ENCODE data around the gene IFTAP. TPM values are rescaled to one million over a fixed set of nuclear protein-coding genes. Genes with fewer than 3 reads are reported as not detected.

The IFTAP gene
- total RNA-seq, 2 experiments from 2014 or later = 0.75 to 1.7 TPM

DNA sequence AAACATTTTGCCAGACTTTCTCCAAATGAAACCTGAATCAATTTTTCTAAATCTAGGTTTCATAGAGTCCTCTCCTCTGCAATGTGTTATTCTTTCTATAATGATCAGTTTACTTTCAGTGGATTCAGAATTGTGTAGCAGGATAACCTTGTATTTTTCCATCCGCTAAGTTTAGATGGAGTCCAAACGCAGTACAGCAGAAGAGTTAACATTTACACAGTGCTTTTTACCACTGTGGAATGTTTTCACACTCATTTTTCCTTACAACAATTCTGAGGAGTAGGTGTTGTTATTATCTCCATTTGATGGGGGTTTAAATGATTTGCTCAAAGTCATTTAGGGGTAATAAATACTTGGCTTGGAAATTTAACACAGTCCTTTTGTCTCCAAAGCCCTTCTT, 16.9 kb upstream of the IFTAP start:
- Mint-ChIP-seq H3K4me1 (no peaks in the 10 kb centered on the region), H3K4me3 (no peak overlapping the region)
- CTCF ChIA-PET = interaction anchor here (1.8 to 6.3 kb wide), 2 partner anchors 14 to 169 kb away, joined by 5 to 27 read pairs; no protein-coding TSS in a partner anchor

DNA sequence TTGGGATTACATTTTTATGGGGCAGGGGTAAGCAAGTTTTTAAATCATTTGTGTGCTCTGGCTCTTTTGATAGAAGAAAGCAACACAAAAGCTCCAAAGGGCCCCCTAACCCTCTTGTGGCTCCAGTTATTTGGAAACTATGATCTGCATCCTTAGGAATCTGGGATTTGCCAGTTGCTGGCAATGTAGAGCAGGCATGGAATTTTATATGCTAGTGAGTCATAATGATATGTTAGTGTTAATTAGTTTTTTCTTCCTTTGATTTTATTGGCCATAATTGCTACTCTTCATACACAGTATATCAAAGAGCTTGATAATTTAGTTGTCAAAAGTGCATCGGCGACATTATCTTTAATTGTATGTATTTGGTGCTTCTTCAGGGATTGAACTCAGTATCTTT, 16.4 kb upstream of the IFTAP start:
- POLR2A ChIA-PET = no interaction called here
- Mint-ChIP-seq H3K27me3 (peaks cover 13% of the 10 kb centered on the region), H3K36me3 (ENCODE audit: low read depth) (no peaks in the 10 kb centered on the region), H3K9me3 (no peaks in the 10 kb centered on the region), H3K4me3 (no peak overlapping the region), H3K4me1 (no peaks in the 10 kb centered on the region), H3K27ac (no peak overlapping the region)
- no peak for DNase-seq
- CTCF ChIA-PET = interaction anchor here (6.3 kb wide), 1 partner anchor 14 kb away, joined by 27 read pairs; no protein-coding TSS in a partner anchor

More for the DNA sequence above, 16.9 kb upstream of the IFTAP start:
- Mint-ChIP-seq H3K36me3 (ENCODE audit: low read depth) (no peaks in the 10 kb centered on the region), H3K27ac (no peak overlapping the region), H3K27me3 (peaks cover 18% of the 10 kb centered on the region), H3K9me3 (no peaks in the 10 kb centered on the region)
- POLR2A ChIA-PET = no interaction called here
- no peak for DNase-seq

DNA sequence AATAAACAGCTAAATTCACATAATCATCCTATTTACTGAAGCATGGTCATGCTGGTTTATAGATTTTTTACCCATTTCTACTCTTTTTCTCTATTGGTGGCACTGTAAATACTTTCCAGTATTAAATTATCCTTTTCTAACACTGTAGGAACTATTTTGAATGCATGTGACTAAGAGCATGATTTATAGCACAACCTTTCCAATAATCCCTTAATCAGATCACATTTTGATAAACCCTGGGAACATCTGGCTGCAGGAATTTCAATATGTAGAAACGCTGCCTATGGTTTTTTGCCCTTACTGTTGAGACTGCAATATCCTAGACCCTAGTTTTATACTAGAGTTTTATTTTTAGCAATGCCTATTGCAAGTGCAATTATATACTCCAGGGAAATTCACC, 15.8 kb upstream of the IFTAP start:
- H3K4me1 Mint-ChIP-seq = no peaks in the 10 kb centered on the region
- peaks cover 11% of the 10 kb centered on the region for H3K27me3 Mint-ChIP-seq
- no peaks in the 10 kb centered on the region for H3K9me3 Mint-ChIP-seq
- no peak for DNase-seq
- ChIA-PET POLR2A (no interaction called here), CTCF (no interaction called here)
- no peak overlapping the region for H3K4me3 Mint-ChIP-seq
- no peaks in the 10 kb centered on the region for H3K36me3 Mint-ChIP-seq (ENCODE audit: low read depth)
- H3K27ac Mint-ChIP-seq = no peak overlapping the region

GRCh38 chr11:36581536-36581935, 12.8 kb upstream of the IFTAP start:
- Mint-ChIP-seq H3K4me3 (no peak overlapping the region), H3K9me3 (no peaks in the 10 kb centered on the region), H3K27ac (no peak overlapping the region), H3K36me3 (ENCODE audit: low read depth) (no peaks in the 10 kb centered on the region), H3K27me3 (peaks cover 16% of the 10 kb centered on the region), H3K4me1 (no peaks in the 10 kb centered on the region)
- POLR2A ChIA-PET = no interaction called here
- CTCF ChIA-PET = no interaction called here
- no peak for DNase-seq

- DNase-seq = no peak
- ChIA-PET POLR2A (no interaction called here), CTCF (no interaction called here)
- H3K36me3 Mint-ChIP-seq (ENCODE audit: low read depth) = no peaks in the 10 kb centered on the region
- peaks cover 17% of the 10 kb centered on the region for H3K27me3 Mint-ChIP-seq
- no peak overlapping the region for H3K27ac Mint-ChIP-seq
- no peaks in the 10 kb centered on the region for H3K4me1 Mint-ChIP-seq
- no peak overlapping the region for H3K4me3 Mint-ChIP-seq
- no peaks in the 10 kb centered on the region for H3K9me3 Mint-ChIP-seq
These were observed 10.6 kb upstream of the IFTAP start for GRCh38 chr11:36583667-36584066.

- ChIA-PET CTCF (interaction anchor here (0.6 kb wide), 1 partner anchor 298 kb away, joined by 3 read pairs; no protein-coding TSS in a partner anchor), POLR2A (no interaction called here)
- Mint-ChIP-seq H3K4me1 (no peaks in the 10 kb centered on the region), H3K27ac (no peak overlapping the region), H3K36me3 (ENCODE audit: low read depth) (no peaks in the 10 kb centered on the region), H3K9me3 (no peaks in the 10 kb centered on the region), H3K4me3 (no peak overlapping the region), H3K27me3 (peaks cover 28% of the 10 kb centered on the region)
- DNase-seq = no peak
These were observed 7.8 kb upstream of the IFTAP start for GRCh38 chr11:36586543-36586942.

- no peak overlapping the region for H3K4me3 Mint-ChIP-seq
- no peaks in the 10 kb centered on the region for H3K4me1 Mint-ChIP-seq
- no peak for DNase-seq
- ChIA-PET POLR2A (no interaction called here), CTCF (no interaction called here)
- H3K27me3 Mint-ChIP-seq = peaks cover 37% of the 10 kb centered on the region
- H3K36me3 Mint-ChIP-seq (ENCODE audit: low read depth) = no peaks in the 10 kb centered on the region
- H3K27ac Mint-ChIP-seq = no peak overlapping the region
- no peaks in the 10 kb centered on the region for H3K9me3 Mint-ChIP-seq
These were observed 6.2 kb upstream of the IFTAP start for GRCh38 chr11:36588099-36588498.

GRCh38 chr11:36590513-36590912, 3.8 kb upstream of the IFTAP start:
- ChIA-PET POLR2A (no interaction called here), CTCF (interaction anchor here (1.1 kb wide), 1 partner anchor 24 kb away, joined by 3 read pairs; no protein-coding TSS in a partner anchor)
- Mint-ChIP-seq H3K4me1 (peaks cover 3% of the 10 kb centered on the region), H3K4me3 (no peak overlapping the region), H3K27me3 (peaks cover 53% of the 10 kb centered on the region), H3K36me3 (ENCODE audit: low read depth) (no peaks in the 10 kb centered on the region), H3K27ac (no peak overlapping the region), H3K9me3 (no peaks in the 10 kb centered on the region)
- DNase-seq = no peak

DNA sequence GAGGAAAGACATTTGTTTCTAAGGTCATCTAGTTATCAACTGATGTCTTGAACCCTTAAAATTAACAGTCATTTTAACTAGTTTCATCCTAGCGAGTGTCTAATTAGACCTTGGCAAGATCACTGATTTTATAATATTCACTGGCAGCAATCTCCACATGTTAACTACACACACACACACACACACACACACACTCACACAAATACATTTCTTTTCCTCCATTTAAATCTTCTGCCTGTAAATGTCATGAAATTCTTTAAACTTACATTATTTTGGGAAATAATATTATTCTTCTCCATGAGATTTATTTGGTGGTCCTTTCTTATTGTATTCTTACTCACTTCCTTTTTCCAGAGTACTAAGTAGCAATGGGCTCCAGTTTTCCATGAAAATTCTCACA, 2.9 kb upstream of the IFTAP start:
- no peaks in the 10 kb centered on the region for H3K36me3 Mint-ChIP-seq (ENCODE audit: low read depth)
- no peak overlapping the region for H3K4me3 Mint-ChIP-seq
- H3K9me3 Mint-ChIP-seq = no peaks in the 10 kb centered on the region
- no peak for DNase-seq
- peaks cover 52% of the 10 kb centered on the region for H3K27me3 Mint-ChIP-seq
- CTCF ChIA-PET = no interaction called here
- H3K27ac Mint-ChIP-seq = no peak overlapping the region
- peaks cover 3% of the 10 kb centered on the region for H3K4me1 Mint-ChIP-seq
- POLR2A ChIA-PET = no interaction called here

GRCh38 chr11:36596880-36597279, 2.6 kb downstream of the IFTAP start:
- Mint-ChIP-seq H3K4me1 (peaks cover 3% of the 10 kb centered on the region), H3K27me3 (peaks cover 33% of the 10 kb centered on the region), H3K27ac (no peak overlapping the region), H3K9me3 (no peaks in the 10 kb centered on the region), H3K36me3 (ENCODE audit: low read depth) (no peaks in the 10 kb centered on the region), H3K4me3 (no peak overlapping the region)
- no peak for DNase-seq
- CTCF ChIA-PET = no interaction called here
- POLR2A ChIA-PET = no interaction called here

GRCh38 chr11:36598051-36598450, 3.7 kb downstream of the IFTAP start, which contains the start of gene RAG2:
Gene RAG2 (minus strand): TSS chr11:36598236. CDS start chr11:36594168, 4,068 bp downstream.
- CTCF ChIA-PET = no interaction called here
- POLR2A ChIA-PET = no interaction called here
- Mint-ChIP-seq H3K27me3 (peaks cover 29% of the 10 kb centered on the region), H3K36me3 (ENCODE audit: low read depth) (no peaks in the 10 kb centered on the region), H3K4me1 (peaks cover 3% of the 10 kb centered on the region), H3K4me3 (no peak within 1 kb of the TSS), H3K9me3 (no peaks in the 10 kb centered on the region), H3K27ac (no peak within 1 kb of the TSS)
- DNase-seq = no peak

- Mint-ChIP-seq H3K36me3 (ENCODE audit: low read depth) (no peaks in the 10 kb centered on the region), H3K4me1 (no peaks in the 10 kb centered on the region), H3K27ac (no peak overlapping the region), H3K4me3 (no peak overlapping the region), H3K9me3 (no peaks in the 10 kb centered on the region), H3K27me3 (peaks cover 13% of the 10 kb centered on the region)
- DNase-seq = no peak
- POLR2A ChIA-PET = no interaction called here
- CTCF ChIA-PET = no interaction called here
These were observed 5.9 kb downstream of the IFTAP start for GRCh38 chr11:36600180-36600579.

- H3K4me1 Mint-ChIP-seq = no peaks in the 10 kb centered on the region
- no peak overlapping the region for H3K27ac Mint-ChIP-seq
These were observed 6.9 kb downstream of the IFTAP start for GRCh38 chr11:36601155-36601554.

GRCh38 chr11:36602135-36602534, 7.8 kb downstream of the IFTAP start:
- ChIA-PET CTCF (no interaction called here), POLR2A (no interaction called here)
- H3K4me1 Mint-ChIP-seq = no peaks in the 10 kb centered on the region
- H3K36me3 Mint-ChIP-seq (ENCODE audit: low read depth) = no peaks in the 10 kb centered on the region
- DNase-seq = no peak
- H3K27me3 Mint-ChIP-seq = peaks cover 11% of the 10 kb centered on the region
- H3K9me3 Mint-ChIP-seq = no peaks in the 10 kb centered on the region
- no peak overlapping the region for H3K27ac Mint-ChIP-seq
- no peak overlapping the region for H3K4me3 Mint-ChIP-seq

More at GRCh38 chr11:36601155-36601554, 6.9 kb downstream of the IFTAP start:
- ChIA-PET POLR2A (no interaction called here), CTCF (no interaction called here)
- H3K9me3 Mint-ChIP-seq = no peaks in the 10 kb centered on the region
- no peak for DNase-seq
- H3K4me3 Mint-ChIP-seq = no peak overlapping the region
- H3K27me3 Mint-ChIP-seq = peaks cover 11% of the 10 kb centered on the region
- no peaks in the 10 kb centered on the region for H3K36me3 Mint-ChIP-seq (ENCODE audit: low read depth)

Data from activated CD4-positive, alpha-beta memory T cell treated with anti-CD3 and anti-CD28 coated beads, Interleukin-2, amount 10 ng/mL, durations not matched to agents 7 days and 5 days (primary cell).